SK-N-MC (cell line): ENCODE data around the gene PXDC1.

Experiments
- EZH2 ChIP-seq: fragments of 200-600 bp; sonication (generic); IDR thresholded peaks from one replicate; pipeline ENCODE4 v1.6.1; 2017; ENCODE audit warnings: antibody characterized with exemption
- FOXP2 ChIP-seq: optimal IDR thresholded peaks from 2 replicates; pipeline ENCODE3; 2011; ENCODE audit warnings: mild to moderate bottlenecking, moderate library complexity; ENCODE audit not compliant: insufficient read depth; ENCODE audit errors: extremely low read length, control extremely low read depth
- POLR2AphosphoS5 ChIP-seq: IDR thresholded peaks from 2 replicates; pipeline ENCODE4 v1.6.1; 2012; ENCODE audit warnings: mild to moderate bottlenecking, low read depth, low read length, borderline replicate concordance

- no peak for TF ChIP-seq POLR2AphosphoS5
- TF ChIP-seq EZH2 = no peak
- TF ChIP-seq FOXP2 = no peak
Observed at GRCh38 chr6:3761989-3762270, 10.4 kb upstream of the PXDC1 start.
